Femur (tissue), 1 donor: ENCODE data around the gene HAO1.
"Not testable (repeated sequence)": the region's sequence is repeated elsewhere in the genome, so short reads cannot be mapped to it uniquely, and the experiment has no call there.

Source experiments
- DNase-seq: peaks from one replicate; pipeline ENCODE4 v3.0.0-alpha.2; 2017

HAO1 gene

DNA sequence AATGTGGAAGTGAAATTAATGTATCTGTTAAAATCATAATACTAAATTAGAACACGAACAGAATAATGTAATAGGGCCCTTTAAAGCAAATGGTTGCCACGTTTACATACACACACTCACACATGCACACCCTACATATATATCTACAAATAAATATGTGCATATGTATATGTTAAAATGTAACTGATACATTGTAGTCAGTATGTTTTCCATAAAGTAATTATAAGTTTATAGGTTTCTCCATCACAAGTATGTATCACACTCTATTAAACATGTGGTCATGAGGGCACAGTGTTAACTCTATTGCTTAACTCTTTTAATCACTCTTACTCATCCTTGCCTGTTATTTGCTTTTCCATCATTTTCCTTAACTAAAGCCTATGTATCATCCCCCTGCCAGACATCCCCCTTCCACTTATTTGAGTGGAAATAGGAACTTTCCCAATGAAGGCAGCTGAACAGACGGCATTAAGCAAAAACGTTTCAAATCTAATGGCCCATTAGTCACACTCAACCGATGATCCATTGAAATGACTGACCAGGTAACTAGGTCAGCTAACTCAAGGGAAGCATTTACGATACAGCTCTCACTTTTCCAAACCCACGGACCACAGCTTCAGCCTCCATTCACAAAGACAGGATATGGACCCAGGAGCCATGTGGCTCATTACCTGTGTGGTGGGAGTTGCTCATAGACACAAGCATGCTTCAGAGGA lies 89.3 kb downstream of the HAO1 start:
- no peak for DNase-seq

DNA sequence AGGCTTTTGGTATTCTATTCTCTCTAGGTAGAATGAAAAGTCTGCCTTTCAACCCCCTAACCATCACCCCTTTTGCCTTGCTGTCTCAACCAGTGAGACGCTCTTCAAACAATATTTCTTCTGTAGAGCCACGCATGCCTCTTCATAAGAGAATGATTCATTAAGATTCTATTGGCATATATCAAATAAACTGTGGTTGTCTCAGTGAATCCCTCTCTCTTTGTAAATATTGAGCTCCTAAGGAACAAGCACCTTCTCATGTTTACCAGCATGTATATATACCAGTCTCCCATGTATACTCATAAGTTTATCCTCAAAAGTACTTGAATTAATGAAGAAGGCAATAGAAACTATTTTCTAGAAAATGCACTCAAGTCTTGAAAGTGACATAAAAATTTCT lies 90.6 kb downstream of the HAO1 start:
- no peak for DNase-seq

DNA sequence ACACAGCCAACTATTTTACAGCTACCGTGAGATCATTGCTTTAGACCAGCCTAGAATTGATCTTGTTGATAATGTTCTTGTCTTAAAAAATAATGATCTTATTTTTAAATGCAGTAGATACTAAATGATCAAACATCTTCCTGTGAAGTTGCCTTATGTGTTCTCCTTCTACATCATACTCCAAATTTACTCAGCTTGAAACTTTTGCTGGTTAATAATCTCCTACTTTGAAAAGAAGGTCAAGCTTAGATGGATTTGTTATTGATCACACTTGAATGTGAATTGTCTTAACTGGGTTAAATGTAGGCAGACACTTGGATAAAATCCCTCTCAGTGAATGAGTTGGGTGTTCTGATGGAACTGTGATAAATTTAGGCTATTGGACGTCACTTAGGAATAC lies 91.9 kb downstream of the HAO1 start:
- no peak for DNase-seq

DNA sequence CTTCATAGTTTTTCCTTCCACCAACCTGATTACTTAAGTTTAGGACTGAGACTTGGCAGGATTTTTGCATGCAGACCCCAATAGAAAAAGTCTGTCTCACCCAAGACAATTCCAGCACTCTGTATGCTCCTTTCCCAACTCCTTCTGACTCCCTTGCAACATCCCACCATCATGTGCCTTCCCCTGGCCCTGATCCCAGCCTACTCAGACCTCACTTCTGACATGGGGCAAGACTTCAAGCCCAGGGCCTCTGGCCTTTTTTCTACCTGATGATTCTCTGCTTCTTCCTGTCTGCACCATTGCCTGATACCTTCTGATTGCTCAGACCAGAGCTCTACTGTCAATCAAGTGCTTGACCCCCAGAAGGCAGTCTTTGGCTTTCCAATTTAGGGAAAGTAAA lies 96.6 kb downstream of the HAO1 start:
- DNase-seq = no peak

DNA sequence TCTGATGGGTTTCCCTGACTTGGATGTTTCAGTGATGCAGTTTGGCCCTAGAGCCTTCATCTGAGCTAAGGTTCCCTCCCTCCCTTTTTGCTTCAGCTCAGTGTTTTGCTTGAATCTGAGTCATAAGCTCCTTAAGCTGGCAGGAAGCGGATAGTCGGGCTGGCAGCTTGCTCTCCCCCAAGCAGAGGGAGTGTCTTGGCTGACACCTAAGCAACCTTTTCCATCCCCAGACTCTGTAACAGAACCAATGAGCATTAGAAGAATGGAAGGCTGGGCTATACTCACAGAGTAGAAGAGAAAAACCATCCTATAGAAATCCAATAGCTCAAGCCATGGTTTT lies 98.3 kb downstream of the HAO1 start:
- DNase-seq = peak; percentile 83

DNA sequence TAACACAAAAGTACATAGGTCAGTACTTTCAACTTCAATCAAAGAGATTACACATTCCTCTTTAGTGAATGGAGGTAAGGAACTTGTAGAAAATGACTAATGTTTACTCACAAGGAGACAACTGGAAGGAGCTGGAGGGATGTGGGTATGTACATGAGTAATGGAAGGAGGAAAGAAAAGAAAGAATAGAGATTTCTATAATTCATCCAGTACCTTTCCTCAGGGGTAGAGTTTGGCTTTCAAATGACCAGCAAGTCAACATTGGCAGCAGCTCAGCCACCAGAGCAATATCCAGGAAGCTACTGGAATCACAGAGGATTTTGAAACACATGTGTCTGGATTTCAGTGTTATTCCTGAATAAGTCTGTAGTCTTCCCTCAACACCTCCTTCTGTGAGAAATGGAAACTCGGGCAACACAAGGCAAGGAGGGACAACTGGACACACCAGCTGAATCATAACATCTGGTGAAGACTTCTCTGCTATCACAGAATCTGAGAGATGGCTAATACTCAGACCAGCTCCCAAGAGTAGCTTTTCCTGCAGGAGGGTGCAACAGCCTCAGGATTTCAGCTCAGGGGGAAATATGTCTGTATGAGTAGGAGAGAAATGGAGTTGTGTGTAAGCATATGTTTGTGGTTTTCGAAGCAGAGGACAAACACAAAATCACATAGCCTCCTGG lies 98.8 kb downstream of the HAO1 start:
- DNase-seq = peak; percentile 53

DNA sequence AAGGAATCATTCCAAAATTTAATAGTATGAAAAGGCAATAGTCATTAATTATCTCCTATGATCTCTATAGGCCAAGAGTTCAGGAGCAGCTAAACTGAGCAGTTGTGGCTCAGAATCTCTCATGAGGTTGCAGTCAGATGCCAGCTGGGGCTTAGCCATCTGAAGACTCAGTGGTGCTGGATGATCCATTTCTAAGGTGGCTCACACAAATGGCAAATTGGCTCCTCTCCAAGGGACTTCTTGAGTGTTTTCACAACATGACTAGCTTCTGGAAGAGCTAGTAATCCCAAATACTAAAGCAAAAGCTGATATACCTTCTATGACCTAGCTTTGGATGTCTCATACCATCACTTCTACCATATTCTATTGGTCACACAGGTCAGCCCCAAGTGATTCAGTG lies 104.2 kb downstream of the HAO1 start:
- no peak for DNase-seq

DNA sequence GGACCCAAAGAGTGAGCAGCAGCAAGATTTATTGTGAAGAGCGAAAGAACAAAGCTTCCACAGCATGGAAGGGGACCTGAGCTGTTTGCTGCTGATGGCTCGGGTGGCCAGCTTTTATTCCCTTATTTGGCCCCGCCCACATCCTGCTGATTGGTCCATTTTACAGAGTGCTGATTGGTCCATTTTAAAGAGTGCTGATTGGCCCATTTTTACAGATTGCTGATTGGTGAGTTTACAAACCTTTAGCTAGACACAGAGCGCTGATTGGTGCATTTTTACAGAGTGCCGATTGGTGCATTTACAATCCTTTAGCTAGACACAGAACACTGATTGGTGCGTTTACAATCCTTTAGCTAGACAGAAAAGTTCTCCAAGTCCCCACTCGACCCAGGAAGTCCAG lies 105.8 kb downstream of the HAO1 start:
- DNase-seq = not testable (repeated sequence)
